Measurements from ENCODE around the gene CERCAM. TPM values are rescaled to one million over a fixed set of nuclear protein-coding genes. Genes with fewer than 3 reads are reported as not detected.

The CERCAM gene
- total and polyA plus RNA-seq, 2 donors from 2014 or later = 19.7 to 25.5 TPM

- no peaks in the 10 kb centered on the region for H3K4me1 ChIP-seq (ENCODE audit: control insufficient read depth in 2 of 3, insufficient read depth in 2 of 3, low read depth in 1 of 3, low read length in 3 of 3)
- TF ChIP-seq CTCF (IDR thresholded peaks at IDR 0.05; ENCODE audit: borderline replicate concordance, extremely low read depth, insufficient read depth) = no peak
- H3K27me3 ChIP-seq (ENCODE audit: control insufficient read depth, insufficient read depth, low read length) = peaks cover 21% of the 10 kb centered on the region
- DNase-seq (no peak), FAIRE-seq (no peak)
- H3K36me3 ChIP-seq (ENCODE audit: control insufficient read depth in 2 of 3, insufficient read depth in 3 of 3, low read length in 3 of 3) = no peaks in the 10 kb centered on the region
- H3K9me3 ChIP-seq (ENCODE audit: control insufficient read depth in 2 of 3, insufficient read depth in 1 of 3, low read length in 3 of 3) = no peaks in the 10 kb centered on the region
- H3K4me3 ChIP-seq (ENCODE audit: low read length in 3 of 3) = no peak overlapping the region
- intact Hi-C loops (cut with DNase I) = no loop called here
- no peak overlapping the region for H3K9ac ChIP-seq (ENCODE audit: low read length in 3 of 3)
- H3K27ac ChIP-seq (ENCODE audit: low read depth in 2 of 2, low read length in 2 of 2) = no peak overlapping the region
Observed at GRCh38 chr9:128397831-128398230, 22.8 kb upstream of the CERCAM start.

- Histone ChIP-seq H3K9me3 (ENCODE audit: control insufficient read depth in 2 of 3, insufficient read depth in 1 of 3, low read length in 3 of 3) (no peaks in the 10 kb centered on the region), H3K9ac (ENCODE audit: low read length in 3 of 3) (no peak overlapping the region), H3K36me3 (ENCODE audit: control insufficient read depth in 2 of 3, insufficient read depth in 3 of 3, low read length in 3 of 3) (no peaks in the 10 kb centered on the region), H3K4me3 (ENCODE audit: low read length in 3 of 3) (no peak overlapping the region), H3K4me1 (ENCODE audit: control insufficient read depth in 2 of 3, insufficient read depth in 2 of 3, low read depth in 1 of 3, low read length in 3 of 3) (no peaks in the 10 kb centered on the region), H3K27ac (ENCODE audit: low read depth in 2 of 2, low read length in 2 of 2) (no peak overlapping the region), H3K27me3 (ENCODE audit: control insufficient read depth, insufficient read depth, low read length) (peaks cover 11% of the 10 kb centered on the region)
- DNase-seq (no peak), FAIRE-seq (no peak)
- intact Hi-C loops (cut with DNase I) = no loop called here
- TF ChIP-seq CTCF (IDR thresholded peaks at IDR 0.05; ENCODE audit: borderline replicate concordance, extremely low read depth, insufficient read depth) = no peak
Observed at GRCh38 chr9:128399861-128400260, 20.8 kb upstream of the CERCAM start.

GRCh38 chr9:128404560-128404959 lies 16.1 kb upstream of the CERCAM start:
- Histone ChIP-seq H3K27me3 (ENCODE audit: control insufficient read depth, insufficient read depth, low read length) (no peaks in the 10 kb centered on the region), H3K4me1 (ENCODE audit: control insufficient read depth in 2 of 3, insufficient read depth in 2 of 3, low read depth in 1 of 3, low read length in 3 of 3) (no peaks in the 10 kb centered on the region), H3K4me3 (ENCODE audit: low read length in 3 of 3) (no peak overlapping the region), H3K36me3 (ENCODE audit: control insufficient read depth in 2 of 3, insufficient read depth in 3 of 3, low read length in 3 of 3) (no peaks in the 10 kb centered on the region), H3K27ac (ENCODE audit: low read depth in 2 of 2, low read length in 2 of 2) (no peak overlapping the region), H3K9ac (ENCODE audit: low read length in 3 of 3) (no peak overlapping the region), H3K9me3 (ENCODE audit: control insufficient read depth in 2 of 3, insufficient read depth in 1 of 3, low read length in 3 of 3) (no peaks in the 10 kb centered on the region)
- intact Hi-C loops (cut with DNase I) = no loop called here
- no peak for TF ChIP-seq CTCF (IDR thresholded peaks at IDR 0.05; ENCODE audit: borderline replicate concordance, extremely low read depth, insufficient read depth)
- FAIRE-seq (no peak), DNase-seq (no peak)

GRCh38 chr9:128405077-128405779 lies 15.4 kb upstream of the CERCAM start:
- H3K9me3 ChIP-seq (ENCODE audit: control insufficient read depth in 2 of 3, insufficient read depth in 1 of 3, low read length in 3 of 3) = no peaks in the 10 kb centered on the region
- no peaks in the 10 kb centered on the region for H3K27me3 ChIP-seq (ENCODE audit: control insufficient read depth, insufficient read depth, low read length)
- FAIRE-seq (no peak), DNase-seq (no peak)
- H3K36me3 ChIP-seq (ENCODE audit: control insufficient read depth in 2 of 3, insufficient read depth in 3 of 3, low read length in 3 of 3) = no peaks in the 10 kb centered on the region
- no peak overlapping the region for H3K9ac ChIP-seq (ENCODE audit: low read length in 3 of 3)
- H3K27ac ChIP-seq (ENCODE audit: low read depth in 2 of 2, low read length in 2 of 2) = no peak overlapping the region
- no peaks in the 10 kb centered on the region for H3K4me1 ChIP-seq (ENCODE audit: control insufficient read depth in 2 of 3, insufficient read depth in 2 of 3, low read depth in 1 of 3, low read length in 3 of 3)
- TF ChIP-seq CTCF (IDR thresholded peaks at IDR 0.05; ENCODE audit: borderline replicate concordance, extremely low read depth, insufficient read depth) = no peak
- no peak overlapping the region for H3K4me3 ChIP-seq (ENCODE audit: low read length in 3 of 3)
- intact Hi-C loops (cut with DNase I) = no loop called here

Data from kidney (tissue), 14 donors.